Body of pancreas (tissue), 4 donors: ENCODE measurements around the gene CPEB4. TPM values are rescaled to one million over a fixed set of nuclear protein-coding genes. Genes with fewer than 3 reads are reported as not detected.

Source experiments
- ATAC-seq: fragments of 150-250 bp; one replicate; pipeline ENCODE4 v1.9.1; 2016
- DNase-seq, 4 donors: peaks; one replicate each; pipeline ENCODE4 v3.0.0-alpha.2; 2019
- H3K27ac ChIP-seq, 4 donors: fragments of 200-600 bp; sonication (generic); 1 replicate in 3 of 4; 2 replicates in 1 of 4; pipeline versions ENCODE4 v1.5.1 to v1.6.1; 2016 to 2019; ENCODE audit warnings: mild to moderate bottlenecking in 1 of 4, mixed read lengths in 1 of 4, moderate library complexity in 1 of 4
- H3K27me3 ChIP-seq, 2 donors: fragments of 200-600 bp; sonication (generic); one replicate each; pipeline ENCODE4 v1.6.0; 2016; ENCODE audit warnings: mild to moderate bottlenecking in 1 of 2
- H3K36me3 ChIP-seq, 2 donors: fragments of 200-600 bp; sonication (generic); replicated peaks in 1 of 2; 2 replicates each; pipeline ENCODE4 v1.5.1; 2016; ENCODE audit warnings: low read depth in 2 of 2; ENCODE audit not compliant: insufficient read depth in 1 of 2
- H3K4me1 ChIP-seq: fragments of 200-600 bp; sonication (generic); one replicate; pipeline ENCODE4 v1.6.0; 2016
- H3K4me3 ChIP-seq, 2 donors: fragments of 200-600 bp; sonication (generic); 1 replicate in 1 of 2; 2 replicates in 1 of 2; pipeline ENCODE4 v1.5.1; 2016 to 2019
- H3K9me3 ChIP-seq, 3 donors: fragments of 200-600 bp; sonication (generic); 1 replicate in 2 of 3; 2 replicates in 1 of 3; pipeline ENCODE4 v1.5.1; 2016
- POLR2A ChIP-seq, 3 donors: fragments of 450-650 bp; IDR thresholded peaks; one replicate each; pipeline ENCODE4 v1.6.1; 2016; ENCODE audit warnings: antibody characterized with exemption in 3 of 3, mild to moderate bottlenecking in 2 of 3
- WGBS, 2 donors: methylation state at CpG; one replicate each; pipeline ENCODE4 v1.1.5; 2017; 5-methylcytosine and 5-hydroxymethylcytosine counted together
- intact Hi-C: fragments of 100-400 bp; cut with DNase I; formaldehyde crosslinking; loops from one replicate; pipeline ENCODE4 v1.15.1; 2023
- total RNA-seq, 2 donors: library from RNA; depleted of rRNA; stranded (reverse); fragments of >200 nt; gene quantifications; one replicate each; pipeline ENCODE4 v1.1.0, GENCODE V29; 2016
- TF ChIP-seq, protein P1 (sequence below), 7 experiments: fragments of 450-650 bp in 4 of 7; fragments of 200-600 bp in 3 of 7; sonication (generic) in 3 of 7; IDR thresholded peaks; one replicate each; pipeline ENCODE4 v1.5.1; 2016 to 2019; ENCODE audit warnings: antibody characterized with exemption in 7 of 7

Gene CPEB4
- total RNA-seq, 2 donors from 2014 or later = 35.3 to 35.6 TPM

GRCh38 chr5:173967241-173967640 lies 79.1 kb downstream of the CPEB4 start:
- TF ChIP-seq, protein P1, sequence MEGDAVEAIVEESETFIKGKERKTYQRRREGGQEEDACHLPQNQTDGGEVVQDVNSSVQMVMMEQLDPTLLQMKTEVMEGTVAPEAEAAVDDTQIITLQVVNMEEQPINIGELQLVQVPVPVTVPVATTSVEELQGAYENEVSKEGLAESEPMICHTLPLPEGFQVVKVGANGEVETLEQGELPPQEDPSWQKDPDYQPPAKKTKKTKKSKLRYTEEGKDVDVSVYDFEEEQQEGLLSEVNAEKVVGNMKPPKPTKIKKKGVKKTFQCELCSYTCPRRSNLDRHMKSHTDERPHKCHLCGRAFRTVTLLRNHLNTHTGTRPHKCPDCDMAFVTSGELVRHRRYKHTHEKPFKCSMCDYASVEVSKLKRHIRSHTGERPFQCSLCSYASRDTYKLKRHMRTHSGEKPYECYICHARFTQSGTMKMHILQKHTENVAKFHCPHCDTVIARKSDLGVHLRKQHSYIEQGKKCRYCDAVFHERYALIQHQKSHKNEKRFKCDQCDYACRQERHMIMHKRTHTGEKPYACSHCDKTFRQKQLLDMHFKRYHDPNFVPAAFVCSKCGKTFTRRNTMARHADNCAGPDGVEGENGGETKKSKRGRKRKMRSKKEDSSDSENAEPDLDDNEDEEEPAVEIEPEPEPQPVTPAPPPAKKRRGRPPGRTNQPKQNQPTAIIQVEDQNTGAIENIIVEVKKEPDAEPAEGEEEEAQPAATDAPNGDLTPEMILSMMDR (IDR thresholded peaks at IDR 0.05) = no peak
- no peak for TF ChIP-seq POLR2A (IDR thresholded peaks at IDR 0.05)
- H3K27ac ChIP-seq = no peak overlapping the region
- 68 to 71% methylated on average over 4 of the region's 4 CpGs for WGBS, 2 donors
- no peaks in the 10 kb centered on the region for H3K9me3 ChIP-seq
- H3K4me3 ChIP-seq = no peak overlapping the region
- intact Hi-C loops = no loop called here
- H3K4me1 ChIP-seq = peaks cover 12% of the 10 kb centered on the region
- H3K36me3 ChIP-seq = no peaks in the 10 kb centered on the region
- DNase-seq = no peak
- H3K27me3 ChIP-seq = no peaks in the 10 kb centered on the region
- no peak for ATAC-seq

DNA sequence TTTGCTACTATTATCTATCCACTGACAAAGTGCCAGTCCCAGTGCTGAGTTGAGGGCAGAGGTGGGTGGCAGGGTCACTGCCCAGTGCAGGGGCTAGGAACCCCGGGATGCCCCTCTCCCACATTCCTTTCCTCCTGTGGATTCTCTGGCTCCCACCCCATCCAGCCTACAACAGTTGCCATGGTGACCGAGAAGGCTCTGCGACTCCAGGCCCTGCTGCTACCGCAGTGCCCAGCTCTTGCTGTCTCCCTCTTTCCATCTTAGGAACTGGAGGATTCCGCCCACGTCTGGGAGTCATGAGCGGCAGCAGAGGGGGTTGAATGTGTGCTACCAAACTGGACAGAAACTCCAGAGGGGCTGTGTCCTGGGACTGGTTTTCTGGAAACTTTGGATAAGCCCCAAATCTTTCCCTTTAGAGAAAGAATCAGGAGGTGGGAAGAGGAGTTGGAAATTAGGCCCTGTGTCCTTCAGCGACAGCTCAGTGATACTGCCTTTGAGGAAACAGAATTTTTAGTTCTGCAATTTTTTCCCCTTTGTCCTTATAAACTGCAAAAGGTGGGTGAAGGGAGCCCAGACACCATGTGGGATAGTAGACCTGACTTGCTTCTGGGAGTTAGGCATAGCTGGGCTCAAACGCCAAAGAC lies 80.1 kb downstream of the CPEB4 start:
- WGBS, 2 donors = 72 to 85% methylated on average over 9 of the region's 9 CpGs
- Histone ChIP-seq H3K27ac (no peak overlapping the region), H3K27me3 (no peaks in the 10 kb centered on the region), H3K9me3 (no peaks in the 10 kb centered on the region), H3K4me3 (no peak overlapping the region), H3K4me1 (peaks cover 11% of the 10 kb centered on the region), H3K36me3 (no peaks in the 10 kb centered on the region)
- ATAC-seq (no peak), DNase-seq (no peak)
- intact Hi-C loops = no loop called here
- TF ChIP-seq, protein P1 (IDR thresholded peaks at IDR 0.05) = no peak
- no peak for TF ChIP-seq POLR2A (IDR thresholded peaks at IDR 0.05)

DNA sequence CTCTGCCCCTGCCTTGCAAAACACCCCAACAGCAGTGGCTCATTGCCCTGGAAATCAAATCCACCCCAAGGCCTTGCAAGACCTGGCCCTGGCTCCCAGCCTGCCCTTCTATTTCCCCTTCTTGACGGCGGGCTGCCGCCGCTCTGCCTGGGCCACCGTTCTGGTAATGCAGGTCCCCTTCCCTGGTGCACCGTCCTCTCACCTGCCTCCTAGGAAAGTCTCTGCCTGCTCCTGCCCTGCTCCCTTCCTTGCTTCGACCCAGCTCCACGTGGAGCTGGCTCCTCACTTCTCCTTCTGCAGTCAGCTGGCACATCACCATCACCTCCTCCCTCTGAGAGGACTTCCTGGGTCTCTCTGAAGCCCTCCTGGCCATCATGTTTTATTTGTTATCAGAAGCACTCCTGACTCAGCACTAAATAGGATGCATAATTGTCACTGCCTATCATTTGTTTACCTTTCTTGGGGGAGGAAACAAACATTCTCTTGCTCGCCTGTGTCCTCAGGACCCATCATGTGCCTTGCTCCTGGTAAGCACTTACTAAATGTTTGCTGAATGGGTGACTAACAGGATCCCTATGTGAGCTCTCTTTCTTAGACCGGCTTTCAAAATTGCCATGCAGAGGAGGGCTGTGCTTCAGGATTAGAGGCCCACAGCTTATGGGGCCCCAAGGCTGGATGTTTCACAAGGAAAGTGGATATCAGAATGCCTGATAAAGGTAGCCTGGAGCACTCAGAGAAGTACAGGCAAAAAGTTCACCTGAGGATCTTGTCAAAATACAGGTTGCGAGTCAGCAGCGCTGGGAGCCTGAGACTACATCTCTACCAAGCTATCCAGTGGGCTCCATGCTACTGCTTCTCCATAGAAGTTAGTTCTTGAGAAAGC lies 81.3 kb downstream of the CPEB4 start:
- DNase-seq (no peak), ATAC-seq (no peak)
- Histone ChIP-seq H3K4me1 (peaks cover 15% of the 10 kb centered on the region), H3K27ac (no peak overlapping the region), H3K36me3 (no peaks in the 10 kb centered on the region), H3K27me3 (no peaks in the 10 kb centered on the region), H3K9me3 (no peaks in the 10 kb centered on the region), H3K4me3 (no peak overlapping the region)
- 71 to 84% methylated on average over 12 of the region's 12 CpGs for WGBS, 2 donors
- intact Hi-C loops = loop anchor here (5.0 kb wide), 1 partner anchor 347 kb away; no protein-coding TSS in a partner anchor
- TF ChIP-seq, protein P1 (IDR thresholded peaks at IDR 0.05) = no peak
- TF ChIP-seq POLR2A (IDR thresholded peaks at IDR 0.05) = no peak

DNA sequence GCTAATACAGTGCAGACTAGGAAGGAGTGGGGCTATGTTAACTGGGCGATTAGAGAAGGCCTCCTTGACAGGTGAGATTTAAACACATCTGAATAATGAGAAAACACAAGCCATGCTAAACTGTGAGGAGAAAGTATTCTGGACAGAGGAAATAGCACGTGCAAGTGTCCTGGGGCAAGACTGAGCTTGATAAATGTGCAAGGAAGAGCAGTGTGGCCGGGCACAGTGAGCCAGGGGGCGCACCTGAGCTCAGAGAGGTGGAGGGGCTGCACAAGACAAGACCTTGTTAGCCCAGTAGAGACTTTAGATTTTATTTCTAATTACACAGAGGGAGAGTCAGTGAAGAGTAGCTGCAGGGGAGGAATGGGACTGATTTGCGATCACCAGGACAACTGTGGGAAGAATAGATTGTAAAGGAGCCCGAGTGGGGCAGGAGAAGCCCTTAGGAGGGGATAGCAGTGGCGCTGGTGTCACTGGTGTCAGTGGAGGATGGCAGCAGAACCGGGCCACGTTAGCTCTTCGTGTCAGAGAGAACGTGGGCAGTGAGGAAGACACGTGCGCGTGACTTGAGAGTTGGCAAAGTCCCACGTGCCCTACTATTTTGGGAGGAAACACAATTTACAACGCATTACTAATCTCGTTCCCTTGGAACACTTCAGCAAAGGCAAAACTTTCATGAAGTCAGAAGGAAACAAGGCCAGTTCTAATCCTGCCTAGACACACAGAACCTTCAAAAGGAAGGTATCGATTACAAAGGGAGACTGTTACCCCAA lies 82.9 kb downstream of the CPEB4 start:
- Histone ChIP-seq H3K27ac (no peak overlapping the region), H3K27me3 (no peaks in the 10 kb centered on the region), H3K4me1 (peaks cover 15% of the 10 kb centered on the region), H3K4me3 (no peak overlapping the region), H3K36me3 (no peaks in the 10 kb centered on the region), H3K9me3 (no peaks in the 10 kb centered on the region)
- WGBS, 2 donors = 90 to 91% methylated on average over 18 of the region's 18 CpGs
- no peak for ATAC-seq
- DNase-seq = no peak
- TF ChIP-seq, protein P1 (IDR thresholded peaks at IDR 0.05) = no peak
- no peak for TF ChIP-seq POLR2A (IDR thresholded peaks at IDR 0.05)
- intact Hi-C loops = loop anchor here (5.0 kb wide), 1 partner anchor 349 kb away; no protein-coding TSS in a partner anchor
